Mesenteric fat pad (tissue), 1 donor: Measurements from ENCODE around the gene GPR183. TPM values are rescaled to one million over a fixed set of nuclear protein-coding genes. Genes with fewer than 3 reads are reported as not detected.
"Not testable (repeated sequence)": the region's sequence is repeated elsewhere in the genome, so short reads cannot be mapped to it uniquely, and the experiment has no call there.

Source experiments
- DNase-seq: peaks from one replicate; pipeline ENCODE4 v3.0.0-alpha.2; 2020; ENCODE audit warnings: low spot score
- microRNA-seq: library from miRNA; unstranded; fragments of <30 nt; microRNA quantifications from one replicate; pipeline ENCODE4 v1.2.0, GENCODE V29; 2020; ENCODE audit warnings: borderline number of aligned reads
- total RNA-seq: library from RNA; stranded (reverse); fragmentation: NEBNext Ultra II Directional; extraction: Animal tissue kit (Norgen Biotek cat#: 25700); gene quantifications from one replicate; pipeline ENCODE4 v1.2.1, GENCODE V29; 2021
- donor health status: DM: yes; HTN: yes; CAD: no.

Gene GPR183
- total RNA-seq, 1 donor from 2014 or later = 32.6 TPM

GRCh38 chr13:99250982-99251825, 56.0 kb downstream of the GPR183 start:
- no peak for DNase-seq

DNA sequence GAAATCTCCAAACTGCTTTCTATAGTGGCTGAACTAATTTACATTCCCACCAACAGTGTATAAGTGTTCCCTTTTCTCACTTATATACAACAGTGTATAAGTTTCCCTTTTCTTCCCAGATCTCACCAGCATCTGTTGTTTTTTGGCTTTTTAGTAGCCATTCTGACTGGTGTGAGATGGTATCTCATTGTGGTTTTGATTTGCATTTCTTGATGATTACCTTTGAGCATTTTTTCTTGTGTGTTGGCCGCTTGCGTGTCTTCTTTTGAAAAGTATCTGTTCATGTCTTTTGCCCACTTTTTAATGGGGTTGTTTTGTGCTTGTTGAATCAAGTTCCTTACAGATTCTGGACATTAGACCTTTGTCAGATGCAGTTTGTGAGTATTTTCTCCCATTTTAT, 57.6 kb downstream of the GPR183 start:
- not testable (repeated sequence) for DNase-seq

DNA sequence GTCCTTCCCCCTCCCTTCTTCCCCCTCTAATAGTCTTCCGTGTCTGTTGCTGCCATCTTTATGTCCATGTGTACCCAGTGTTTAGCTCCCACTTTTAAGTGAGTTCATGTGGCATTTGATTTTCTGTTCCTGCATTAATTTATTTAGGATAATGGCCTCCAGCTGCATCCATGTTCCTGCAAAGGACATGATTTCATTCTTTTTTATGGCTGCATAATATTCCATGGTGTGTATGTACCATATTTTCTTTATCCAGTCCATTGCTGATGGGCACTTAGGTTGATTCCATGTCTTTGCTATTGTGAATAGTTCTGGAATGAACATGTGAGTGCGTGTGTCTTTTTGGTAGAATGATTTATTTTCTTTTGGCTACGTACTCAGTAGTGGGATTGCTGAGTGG, 58.0 kb downstream of the GPR183 start:
- not testable (repeated sequence) for DNase-seq

GRCh38 chr13:99246100-99246499, 61.1 kb downstream of the GPR183 start:
- DNase-seq = no peak

Small RNA genes lying within 50 kb of the gene (microRNA-seq; reads per million reads assigned to microRNA genes)
- gene MIR623 = not detected

Other genes with a start within 250 kb of the GPR183 start
- 49.3 TPM for gene UBAC2, start 106.5 kb downstream of the GPR183 start, total RNA-seq
- not detected for gene GPR18, start 49.0 kb downstream of the GPR183 start, total RNA-seq
- 91.4 TPM for gene TM9SF2, start 194.1 kb upstream of the GPR183 start, total RNA-seq